NB4 (cell line): ENCODE results near the gene CENPF.

Experiments
- CTCF ChIP-seq: IDR thresholded peaks from one replicate; pipeline ENCODE4 v1.5.1; 2012; ENCODE audit warnings: low read depth, low read length
- MAX ChIP-seq: IDR thresholded peaks from 2 replicates; pipeline ENCODE4 v1.6.1; 2011; ENCODE audit warnings: low read depth, low read length
- MYC ChIP-seq: IDR thresholded peaks from 2 replicates; pipeline ENCODE4 v1.6.1; 2011; ENCODE audit warnings: low read depth, low read length
- POLR2A ChIP-seq: IDR thresholded peaks from 2 replicates; pipeline ENCODE4 v1.6.1; 2011; ENCODE audit warnings: mild to moderate bottlenecking; ENCODE audit not compliant: insufficient read length; ENCODE audit errors: extremely low read depth

GRCh38 chr1:214698559-214698958 is 95.6 kb downstream of the CENPF start:
- TF ChIP-seq CTCF: no peak
- TF ChIP-seq MAX: no peak
- TF ChIP-seq POLR2A: no peak
- no peak for TF ChIP-seq MYC
